HG03025 (cell line): ENCODE measurements around the gene LGI1.
"Not testable (repeated sequence)": the region's sequence is repeated elsewhere in the genome, so short reads cannot be mapped to it uniquely, and the experiment has no call there.

Source experiments
- ATAC-seq: cut with Tn5 transposase; IDR thresholded peaks from one replicate; pipeline ENCODE4 v1.9.1; 2021; ENCODE audit warnings: mild to moderate bottlenecking, moderate library complexity; ENCODE audit not compliant: unreplicated experiment, low FRiP score

Gene LGI1

DNA sequence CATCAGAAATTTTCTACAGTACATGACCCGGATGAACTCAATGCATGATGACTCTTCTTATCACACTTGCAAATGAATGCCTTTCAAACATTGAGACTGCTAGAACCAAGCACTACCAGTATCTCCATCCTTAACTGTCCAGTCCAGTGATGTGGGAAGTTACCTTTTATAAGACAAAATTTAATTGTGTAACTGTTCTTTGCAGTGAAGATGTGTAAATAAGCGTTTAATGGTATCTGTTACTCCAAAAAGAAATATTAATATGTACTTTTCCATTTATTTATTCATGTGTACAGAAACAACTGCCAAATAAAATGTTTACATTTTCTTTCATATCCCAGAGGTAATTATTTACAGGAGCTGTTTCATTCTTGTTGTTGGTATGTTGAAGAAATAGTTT lies 40.1 kb downstream of the LGI1 start:
- no peak for ATAC-seq

GRCh38 chr10:93799155-93799708 lies 41.5 kb downstream of the LGI1 start:
- no peak for ATAC-seq

GRCh38 chr10:93804200-93804599 lies 46.5 kb downstream of the LGI1 start:
- ATAC-seq, result no peak

- no peak for ATAC-seq
Measured at GRCh38 chr10:93806903-93807302, 49.2 kb downstream of the LGI1 start.

DNA sequence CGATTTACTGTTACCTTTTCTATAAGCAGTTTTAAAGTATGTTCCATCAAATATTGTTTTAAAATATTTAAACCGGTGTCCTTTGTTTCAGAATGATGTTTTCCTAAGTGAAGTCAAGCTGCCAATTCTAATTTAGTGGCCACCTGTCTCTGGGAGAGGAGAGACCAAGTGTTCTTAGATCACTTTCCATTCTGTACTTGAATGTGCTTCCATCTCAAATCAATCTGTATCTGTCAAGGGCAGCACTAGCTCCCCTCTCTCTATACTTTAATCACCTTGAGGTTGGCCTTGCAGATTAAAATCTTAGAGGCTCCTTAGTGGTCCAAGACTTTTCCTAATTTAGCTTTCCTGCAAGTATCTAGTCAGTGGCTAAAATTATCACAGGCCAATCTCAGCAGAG lies 49.6 kb downstream of the LGI1 start:
- no peak for ATAC-seq

GRCh38 chr10:93812659-93813338 lies 55.1 kb downstream of the LGI1 start:
- ATAC-seq, result no peak

DNA sequence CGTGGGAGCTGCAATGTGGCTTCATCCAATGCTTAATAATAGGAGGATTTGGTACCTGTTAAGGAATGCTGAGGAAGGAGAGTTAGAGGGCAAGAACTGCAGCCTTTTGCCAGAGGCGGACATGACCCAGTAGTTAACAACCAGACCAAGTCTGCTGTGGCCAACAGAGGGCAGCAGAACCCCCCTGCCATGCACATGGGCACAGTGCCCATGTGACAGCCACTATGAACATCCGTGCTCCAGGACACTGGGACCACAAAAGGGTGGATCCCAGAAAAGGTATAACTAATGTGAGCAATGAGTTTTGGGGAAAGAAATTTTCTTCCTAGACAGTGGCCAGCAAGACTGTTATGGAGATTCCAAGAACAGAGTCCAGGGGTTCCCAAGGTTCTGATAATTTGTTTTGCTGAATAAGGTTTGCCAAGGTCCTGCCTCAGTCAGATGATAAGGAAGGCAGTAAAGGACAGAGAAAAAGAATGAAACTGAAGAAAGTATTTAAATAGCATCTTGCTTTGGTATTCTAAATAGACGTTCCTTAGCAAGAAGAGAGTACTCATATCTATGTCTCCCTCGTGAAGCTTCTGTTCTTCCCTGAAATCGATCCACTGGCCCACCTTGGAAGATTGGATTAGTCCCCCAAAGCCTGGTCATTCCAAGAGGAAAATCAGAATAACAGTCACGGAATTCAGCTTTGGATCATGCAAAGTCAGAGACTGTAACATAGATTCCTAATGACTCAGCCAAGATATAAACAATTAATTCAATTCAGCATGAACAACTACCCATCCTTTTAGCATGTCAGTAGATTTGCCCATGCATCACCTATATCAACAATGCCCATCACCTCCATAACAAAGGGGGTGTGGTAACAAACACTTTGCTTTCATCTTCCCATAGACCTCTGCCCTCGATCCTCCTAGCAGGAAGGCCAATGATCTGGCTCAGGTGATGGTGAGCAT lies 56.0 kb downstream of the LGI1 start:
- no peak for ATAC-seq

DNA sequence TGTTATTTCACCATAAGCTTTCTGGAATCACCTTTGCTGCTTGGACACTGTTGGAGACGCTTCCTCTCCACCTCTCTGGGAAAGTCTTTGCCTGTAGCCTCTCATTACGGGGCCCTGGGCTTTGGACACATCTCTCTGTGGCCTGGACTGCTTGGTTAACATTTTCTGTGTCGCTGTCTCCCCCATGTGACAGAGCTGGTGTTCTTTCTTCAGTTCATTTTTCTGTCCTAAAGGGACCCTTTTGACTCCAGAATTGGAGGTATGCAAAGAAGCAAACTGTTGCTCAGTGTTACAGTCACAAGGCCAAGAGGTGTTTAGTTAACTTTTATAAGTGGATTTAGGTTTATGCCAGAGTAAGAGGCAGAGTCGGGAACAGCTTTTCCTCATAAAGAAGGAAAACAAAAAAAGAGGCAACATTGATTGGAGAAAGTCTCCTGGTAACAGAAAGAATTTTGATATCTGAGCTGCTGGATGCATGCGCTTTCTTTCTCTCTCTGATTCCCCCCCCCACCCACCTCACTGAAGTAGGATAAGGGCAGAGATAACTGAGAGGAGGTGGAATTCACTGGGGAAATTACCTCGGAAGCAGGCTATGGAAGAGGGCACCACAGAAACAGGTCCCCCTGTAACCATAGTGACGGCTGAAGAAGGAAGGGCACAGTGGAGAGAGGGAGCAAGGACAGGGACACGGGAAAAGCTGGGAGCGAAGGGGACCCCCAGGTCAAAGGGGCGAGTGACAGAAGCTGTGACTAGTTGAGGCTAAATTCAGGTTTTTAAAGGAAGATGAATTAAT lies 57.8 kb downstream of the LGI1 start:
- no peak for ATAC-seq

DNA sequence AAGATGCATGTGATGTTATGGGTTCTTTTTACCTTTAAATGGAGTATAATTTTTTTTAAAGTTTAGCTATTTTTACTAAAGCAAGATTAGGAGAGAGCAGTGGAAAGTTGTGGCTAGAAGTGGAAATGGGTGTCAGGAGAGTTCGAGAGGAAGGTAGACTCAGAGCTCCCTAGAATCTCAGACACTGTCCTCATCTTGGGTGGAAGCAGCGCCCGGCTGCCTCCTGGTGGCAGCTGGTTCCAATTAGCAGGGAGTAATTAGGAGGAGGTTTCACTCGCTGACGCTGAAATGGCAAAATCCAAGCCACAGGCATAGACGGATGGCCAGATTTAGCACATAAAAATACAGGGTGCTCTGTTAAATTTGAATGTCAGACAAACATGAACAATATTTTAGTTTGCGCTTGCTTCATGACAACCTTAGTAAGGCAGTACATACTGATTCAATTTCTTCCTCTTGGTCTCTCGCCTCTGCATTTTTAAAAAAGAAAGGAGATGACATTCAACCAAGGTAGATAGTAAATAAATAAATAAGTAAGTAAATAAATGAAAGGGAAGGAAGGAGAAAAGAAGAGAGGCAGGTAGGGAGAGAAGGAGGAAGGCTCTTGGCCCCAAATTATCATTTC lies 58.5 kb downstream of the LGI1 start:
- ATAC-seq, result no peak

- no peak for ATAC-seq
Measured at GRCh38 chr10:93818086-93818485, 60.4 kb downstream of the LGI1 start.

- ATAC-seq, result no peak
Measured at GRCh38 chr10:93819520-93819919, 61.8 kb downstream of the LGI1 start.

GRCh38 chr10:93820434-93820833 lies 62.7 kb downstream of the LGI1 start:
- ATAC-seq, result no peak

GRCh38 chr10:93821051-93821772 lies 63.5 kb downstream of the LGI1 start:
- ATAC-seq, result no peak

GRCh38 chr10:93826355-93826754 lies 68.6 kb downstream of the LGI1 start:
- ATAC-seq, result no peak

DNA sequence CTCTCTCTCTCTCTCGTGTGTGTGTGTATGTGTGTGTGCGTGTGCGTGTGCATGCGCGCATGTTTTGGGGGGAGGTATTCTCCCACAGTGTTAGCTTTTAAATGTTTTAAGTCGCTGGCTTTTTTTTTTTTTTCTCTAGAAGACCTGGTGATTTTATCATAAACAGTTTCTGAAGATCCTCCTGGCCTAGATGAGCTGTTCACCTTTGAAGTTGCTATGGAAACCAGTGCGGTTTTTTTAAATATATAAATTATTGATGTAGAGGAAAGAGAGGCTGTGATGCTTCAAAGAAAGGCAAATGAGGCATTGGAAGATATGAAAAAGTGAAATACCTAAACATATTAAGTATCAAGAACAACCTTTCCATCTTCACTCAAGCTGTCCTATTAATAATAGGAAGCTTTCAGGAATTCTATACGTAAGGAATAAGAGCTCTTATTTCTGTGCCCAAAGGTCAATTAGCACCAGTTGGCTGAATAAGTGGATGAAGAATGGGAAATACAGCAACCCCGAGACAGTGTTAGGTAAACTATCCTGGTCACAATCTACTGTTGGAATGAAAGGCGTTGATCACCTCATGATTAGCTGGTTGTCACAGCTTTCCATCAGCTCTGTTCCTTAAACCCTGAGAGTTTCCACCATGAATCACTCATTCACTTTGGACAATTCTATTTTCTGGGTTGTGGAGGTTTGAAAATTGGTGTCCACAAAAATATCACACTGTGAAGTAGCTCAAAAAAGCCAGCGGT lies 69.5 kb downstream of the LGI1 start:
- no peak for ATAC-seq

GRCh38 chr10:93831065-93831464 lies 73.3 kb downstream of the LGI1 start:
- ATAC-seq, result not testable (repeated sequence)

- no peak for ATAC-seq
Measured at GRCh38 chr10:93835770-93836169, 78.0 kb downstream of the LGI1 start.

- no peak for ATAC-seq
Measured at GRCh38 chr10:93837822-93838221, 80.1 kb downstream of the LGI1 start.

GRCh38 chr10:93838278-93838677 lies 80.5 kb downstream of the LGI1 start:
- no peak for ATAC-seq
